SU-DHL-6 (cell line): ENCODE data around the gene LRRC3.

ENCODE experiments used
- CTCF ChIP-seq: fragments of 200-600 bp; sonication (generic); IDR thresholded peaks from one replicate; pipeline ENCODE4 v1.5.1; 2017; ENCODE audit warnings: antibody characterized with exemption, mild to moderate bottlenecking, low read length, moderate library complexity; ENCODE audit not compliant: insufficient read depth, poor library complexity, severe bottlenecking
- EZH2phosphoT487 ChIP-seq: fragments of 200-600 bp; sonication (generic), shearing (Covaris generic); conservative IDR thresholded peaks from 2 replicates; pipeline ENCODE4 v1.6.1; 2018; ENCODE audit warnings: mild to moderate bottlenecking, antibody characterized with exemption, low read length, moderate library complexity, mixed read lengths

DNA sequence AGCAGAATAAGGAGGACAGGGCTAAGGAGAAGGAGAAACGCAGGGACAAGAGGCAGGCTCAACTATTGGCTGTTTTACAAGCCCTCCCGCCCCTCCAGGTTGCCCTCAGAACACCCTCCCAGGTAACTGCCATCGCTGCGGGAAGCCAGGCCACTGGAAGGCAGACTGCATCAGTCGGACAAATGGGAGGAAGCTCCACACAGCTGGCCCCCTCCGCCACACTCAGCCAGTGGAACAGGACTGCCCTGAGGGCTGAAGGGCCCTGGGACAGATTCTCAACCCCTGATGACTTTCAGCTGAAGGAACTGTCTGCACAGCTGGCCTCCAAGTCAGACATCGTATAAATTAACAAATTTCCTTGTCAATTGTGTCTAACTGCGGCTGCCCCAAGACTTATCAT, 21.8 kb downstream of the LRRC3 start:
- TF ChIP-seq CTCF (no peak), EZH2phosphoT487 (no peak)
